GM21515 (cell line): ENCODE results near the gene ZBP1.

Experiments used
- ATAC-seq: cut with Tn5 transposase; IDR thresholded peaks from one replicate; pipeline ENCODE4 v1.9.1; 2021; ENCODE audit not compliant: unreplicated experiment

The ZBP1 gene

GRCh38 chr20:57658833-57659516 lies 38.7 kb upstream of the ZBP1 start:
- no peak for ATAC-seq

GRCh38 chr20:57658447-57658832 lies 38.2 kb upstream of the ZBP1 start:
- no peak for ATAC-seq

GRCh38 chr20:57657535-57658446 lies 37.6 kb upstream of the ZBP1 start:
- ATAC-seq: no peak

- no peak for ATAC-seq
These were observed 36.8 kb upstream of the ZBP1 start for GRCh38 chr20:57656821-57657534.

GRCh38 chr20:57656252-57656820 lies 36.1 kb upstream of the ZBP1 start:
- no peak for ATAC-seq

- no peak for ATAC-seq
These were observed 35.6 kb upstream of the ZBP1 start for GRCh38 chr20:57655809-57656155.

GRCh38 chr20:57654998-57655808 lies 35.0 kb upstream of the ZBP1 start:
- ATAC-seq: no peak

GRCh38 chr20:57654363-57654997 lies 34.3 kb upstream of the ZBP1 start:
- ATAC-seq: peak; percentile 79

- no peak for ATAC-seq
These were observed 33.7 kb upstream of the ZBP1 start for GRCh38 chr20:57653910-57654309.

- ATAC-seq: no peak
These were observed 33.3 kb upstream of the ZBP1 start for GRCh38 chr20:57653546-57653900.

GRCh38 chr20:57652606-57653545 lies 32.6 kb upstream of the ZBP1 start:
- ATAC-seq: no peak

- no peak for ATAC-seq
These were observed 31.8 kb upstream of the ZBP1 start for GRCh38 chr20:57651881-57652605.

- no peak for ATAC-seq
These were observed 30.7 kb upstream of the ZBP1 start for GRCh38 chr20:57650756-57651483.

- no peak for ATAC-seq
These were observed 30.0 kb upstream of the ZBP1 start for GRCh38 chr20:57650266-57650665.

- no peak for ATAC-seq
These were observed 29.4 kb upstream of the ZBP1 start for GRCh38 chr20:57649617-57650015.

- ATAC-seq: no peak
These were observed 28.8 kb upstream of the ZBP1 start for GRCh38 chr20:57648878-57649616.
